ENCODE measurements around the gene RIPOR3. TPM values are rescaled to one million over a fixed set of nuclear protein-coding genes. Genes with fewer than 3 reads are reported as not detected.
A peak's percentile ranks its signal among the peaks of the same experiment; 100 is the strongest.
"Not testable (repeated sequence)": the region's sequence is repeated elsewhere in the genome, so short reads cannot be mapped to it uniquely, and the experiment has no call there.

The RIPOR3 gene
- polyA plus RNA-seq, 1 donor = 9.3 TPM

DNA sequence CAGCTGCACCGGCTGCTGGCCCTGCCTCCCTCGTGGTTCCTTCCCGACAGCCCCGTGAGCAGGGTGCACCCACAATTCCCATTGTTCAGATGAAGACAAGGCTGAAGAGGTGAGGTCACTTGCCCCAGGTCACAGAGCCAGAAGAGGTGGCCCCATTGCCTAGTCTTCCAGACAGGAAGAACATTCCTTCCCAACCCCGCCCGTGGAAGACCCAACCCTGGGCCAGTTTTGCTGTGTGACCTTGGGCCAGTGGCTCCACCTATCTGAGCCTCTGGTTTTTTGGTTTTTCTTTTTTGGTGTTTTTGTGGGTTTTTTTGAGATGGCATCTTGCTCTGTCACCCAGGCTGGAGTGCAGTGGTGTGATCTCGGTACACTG lies 61.7 kb downstream of the RIPOR3 start:
- WGBS (ENCODE audit: insufficient coverage, low lambda C conversion rate) = no CpG with 5 or more reads among the region's 7 CpGs
- no peaks in the 10 kb centered on the region for H3K27me3 ChIP-seq (ENCODE audit: control insufficient read depth, insufficient read depth, low read length)
- no peak overlapping the region for H3K4me3 ChIP-seq (ENCODE audit: low read length)
- peaks cover 7% of the 10 kb centered on the region for H3K4me1 ChIP-seq (ENCODE audit: control insufficient read depth, insufficient read depth, low read length)
- H3K36me3 ChIP-seq (ENCODE audit: control insufficient read depth, insufficient read depth, low read length) = no peaks in the 10 kb centered on the region
- no peak overlapping the region for H3K27ac ChIP-seq (ENCODE audit: low read length)
- DNase-seq = no peak
- peaks cover 3% of the 10 kb centered on the region for H3K9me3 ChIP-seq (ENCODE audit: control insufficient read depth, low read depth, low read length)

DNA sequence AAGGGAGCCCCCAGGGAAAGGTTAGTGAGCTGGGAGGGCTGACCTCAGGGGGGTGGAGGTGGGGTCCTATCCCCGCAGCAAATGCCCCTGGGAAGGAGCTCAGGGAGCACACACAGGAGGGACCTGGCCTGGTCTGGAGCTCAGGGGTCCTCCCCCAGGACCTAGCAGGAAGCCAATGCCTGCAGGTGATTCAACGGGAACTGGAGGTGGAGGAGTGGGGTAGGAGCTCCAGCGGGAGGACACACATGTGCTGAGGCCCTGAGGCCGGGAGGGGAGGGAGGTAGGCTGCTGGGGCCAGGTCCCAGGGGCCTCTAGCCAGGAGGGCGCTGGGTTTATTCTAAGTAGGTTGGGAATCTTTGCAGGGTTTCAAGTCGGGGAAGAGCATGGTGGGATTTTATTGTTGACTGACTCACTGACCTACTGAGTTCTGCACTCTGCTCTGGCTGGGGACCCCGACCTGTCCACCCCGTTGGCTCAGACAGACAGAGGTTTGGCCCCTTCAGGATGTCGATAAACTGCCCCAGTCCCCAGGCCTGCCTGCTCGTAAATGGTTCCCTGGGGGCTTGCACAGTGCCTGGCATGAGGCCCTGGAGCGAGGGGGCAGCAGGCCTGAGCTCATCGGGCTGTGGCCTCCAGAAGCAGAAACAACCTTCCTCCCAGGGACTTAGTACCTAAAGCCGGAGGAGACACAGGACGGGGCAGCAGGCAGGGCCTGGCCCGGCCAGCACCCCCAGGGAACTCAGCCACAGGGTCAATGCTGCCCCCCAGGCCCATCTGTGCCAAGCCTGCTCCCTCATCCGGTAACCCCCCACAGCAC lies 62.3 kb downstream of the RIPOR3 start:
- DNase-seq = no peak
- no peaks in the 10 kb centered on the region for H3K36me3 ChIP-seq (ENCODE audit: control insufficient read depth, insufficient read depth, low read length)
- H3K9me3 ChIP-seq (ENCODE audit: control insufficient read depth, low read depth, low read length) = peaks cover 3% of the 10 kb centered on the region
- WGBS (ENCODE audit: insufficient coverage, low lambda C conversion rate) = no CpG with 5 or more reads among the region's 16 CpGs
- no peak overlapping the region for H3K27ac ChIP-seq (ENCODE audit: low read length)
- H3K4me1 ChIP-seq (ENCODE audit: control insufficient read depth, insufficient read depth, low read length) = peaks cover 7% of the 10 kb centered on the region
- H3K27me3 ChIP-seq (ENCODE audit: control insufficient read depth, insufficient read depth, low read length) = no peaks in the 10 kb centered on the region
- H3K4me3 ChIP-seq (ENCODE audit: low read length) = no peak overlapping the region

DNA sequence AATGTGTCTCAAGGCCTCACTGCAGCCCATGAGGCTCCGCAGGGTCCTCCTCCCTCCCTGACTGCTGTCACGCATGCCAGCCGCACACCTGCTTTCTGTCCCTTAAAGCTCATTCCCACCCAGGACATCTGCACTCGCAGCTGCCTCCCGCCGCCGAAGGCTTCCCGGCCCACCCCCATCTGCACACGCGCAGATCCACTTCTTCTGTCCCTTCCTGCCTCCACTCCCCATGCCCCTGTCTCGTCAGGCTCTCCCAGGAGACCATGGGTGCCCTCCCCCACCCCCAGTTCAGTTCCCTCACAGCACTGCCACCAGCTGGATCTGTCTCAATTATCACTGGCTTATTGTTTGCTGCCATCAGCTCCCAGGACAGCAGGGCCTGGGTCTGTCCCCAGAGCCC lies 63.0 kb downstream of the RIPOR3 start:
- no peak overlapping the region for H3K27ac ChIP-seq (ENCODE audit: low read length)
- no CpG with 5 or more reads among the region's 11 CpGs for WGBS (ENCODE audit: insufficient coverage, low lambda C conversion rate)
- DNase-seq = no peak
- no peaks in the 10 kb centered on the region for H3K36me3 ChIP-seq (ENCODE audit: control insufficient read depth, insufficient read depth, low read length)
- H3K27me3 ChIP-seq (ENCODE audit: control insufficient read depth, insufficient read depth, low read length) = no peaks in the 10 kb centered on the region
- H3K4me3 ChIP-seq (ENCODE audit: low read length) = no peak overlapping the region
- peaks cover 7% of the 10 kb centered on the region for H3K4me1 ChIP-seq (ENCODE audit: control insufficient read depth, insufficient read depth, low read length)
- peaks cover 3% of the 10 kb centered on the region for H3K9me3 ChIP-seq (ENCODE audit: control insufficient read depth, low read depth, low read length)

DNA sequence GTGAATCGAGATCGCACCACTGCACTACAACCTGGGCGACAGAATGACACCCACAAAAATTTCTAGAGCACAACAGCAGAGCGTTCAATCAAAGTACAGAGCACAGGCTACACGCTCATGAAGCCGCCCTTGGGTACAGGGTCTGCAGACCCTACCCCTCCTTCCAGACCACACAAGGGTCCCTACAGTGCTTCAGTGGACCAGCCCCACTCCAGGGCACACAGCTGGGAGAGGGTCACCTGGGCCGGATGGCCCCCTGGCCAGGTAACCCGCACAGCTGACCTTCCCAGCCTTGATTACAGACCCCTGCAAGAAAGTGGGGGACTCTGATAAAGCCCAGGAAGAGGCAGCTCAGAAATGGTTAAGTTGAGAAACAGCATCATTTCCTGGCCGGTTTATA lies 63.6 kb downstream of the RIPOR3 start:
- H3K36me3 ChIP-seq (ENCODE audit: control insufficient read depth, insufficient read depth, low read length) = no peaks in the 10 kb centered on the region
- peaks cover 7% of the 10 kb centered on the region for H3K4me1 ChIP-seq (ENCODE audit: control insufficient read depth, insufficient read depth, low read length)
- no CpG with 5 or more reads among the region's 9 CpGs for WGBS (ENCODE audit: insufficient coverage, low lambda C conversion rate)
- peaks cover 3% of the 10 kb centered on the region for H3K9me3 ChIP-seq (ENCODE audit: control insufficient read depth, low read depth, low read length)
- H3K4me3 ChIP-seq (ENCODE audit: low read length) = no peak overlapping the region
- no peak for DNase-seq
- H3K27me3 ChIP-seq (ENCODE audit: control insufficient read depth, insufficient read depth, low read length) = no peaks in the 10 kb centered on the region
- no peak overlapping the region for H3K27ac ChIP-seq (ENCODE audit: low read length)

DNA sequence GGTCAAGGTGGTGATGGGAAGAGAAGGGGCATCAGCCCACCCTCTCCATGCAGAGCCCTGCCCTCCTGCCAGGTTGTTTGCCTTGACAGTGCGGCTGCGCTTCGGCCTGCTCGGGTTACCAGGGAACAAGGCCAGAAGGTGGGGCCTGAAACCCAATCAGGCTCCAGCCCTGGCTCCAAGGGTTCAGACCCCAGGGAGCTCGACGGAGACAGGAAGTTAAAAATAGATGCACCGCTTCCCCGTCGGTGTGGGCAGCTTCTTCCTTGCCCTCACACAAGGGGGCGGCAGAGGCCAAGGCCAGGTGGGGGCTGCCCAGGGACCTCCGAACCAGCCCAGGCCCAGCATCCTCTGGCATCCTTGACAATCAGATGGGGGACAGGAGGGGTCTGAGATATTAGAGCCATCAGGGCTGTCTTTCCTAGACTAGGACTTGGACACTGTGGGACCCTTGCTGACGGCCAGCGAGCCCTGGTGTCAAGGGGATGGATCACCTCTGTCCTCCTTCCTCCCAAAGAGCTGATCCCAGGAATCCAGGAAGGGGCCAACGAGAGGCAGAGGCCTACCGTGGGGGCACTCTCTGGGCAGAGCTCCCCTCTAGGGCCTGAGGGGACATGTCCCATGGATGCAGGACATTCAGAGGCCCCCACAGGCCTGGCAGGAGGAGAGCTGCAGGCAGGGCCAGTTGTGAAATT lies 65.2 kb downstream of the RIPOR3 start:
- DNase-seq = peak in 1 of 2 donors; percentile 34
- H3K36me3 ChIP-seq (ENCODE audit: control insufficient read depth, insufficient read depth, low read length) = no peaks in the 10 kb centered on the region
- H3K4me1 ChIP-seq (ENCODE audit: control insufficient read depth, insufficient read depth, low read length) = peaks cover 7% of the 10 kb centered on the region
- no peak overlapping the region for H3K4me3 ChIP-seq (ENCODE audit: low read length)
- no CpG with 5 or more reads among the region's 15 CpGs for WGBS (ENCODE audit: insufficient coverage, low lambda C conversion rate)
- peaks cover 4% of the 10 kb centered on the region for H3K9me3 ChIP-seq (ENCODE audit: control insufficient read depth, low read depth, low read length)
- H3K27ac ChIP-seq (ENCODE audit: low read length) = no peak overlapping the region
- H3K27me3 ChIP-seq (ENCODE audit: control insufficient read depth, insufficient read depth, low read length) = no peaks in the 10 kb centered on the region

DNA sequence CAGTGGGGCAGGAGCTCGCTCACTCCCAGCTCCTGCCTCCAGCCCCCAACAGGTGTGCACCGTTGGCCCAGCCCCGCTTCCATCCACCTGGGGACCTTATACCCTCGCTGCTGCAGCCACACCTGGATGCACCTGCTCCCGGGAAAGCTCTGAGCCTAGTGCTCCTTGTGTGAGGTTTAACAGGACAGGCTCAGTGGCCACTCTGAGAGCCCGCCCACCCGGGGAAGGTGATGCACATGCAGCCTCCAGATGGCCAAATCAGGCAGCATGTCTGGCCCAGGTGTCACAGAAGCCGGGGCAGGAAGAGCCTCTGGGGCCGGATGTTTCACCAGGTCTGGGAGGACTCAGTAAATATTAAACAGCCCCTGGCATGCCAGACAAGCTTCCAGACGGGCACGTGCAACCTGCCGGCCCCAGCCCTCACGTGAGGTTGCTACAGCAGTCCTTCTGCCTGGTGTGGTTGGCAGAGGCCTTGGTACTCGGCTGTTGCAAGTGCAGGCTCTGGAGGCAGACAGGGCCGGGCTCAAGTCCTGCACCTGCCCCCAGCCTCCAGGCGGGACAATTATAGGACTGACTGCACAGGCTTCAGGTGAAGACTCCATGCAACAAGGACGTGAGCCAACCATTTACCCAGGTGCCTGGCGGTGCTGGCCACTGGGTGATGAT lies 66.9 kb downstream of the RIPOR3 start:
- no peak for DNase-seq
- H3K4me1 ChIP-seq (ENCODE audit: control insufficient read depth, insufficient read depth, low read length) = peaks cover 7% of the 10 kb centered on the region

DNA sequence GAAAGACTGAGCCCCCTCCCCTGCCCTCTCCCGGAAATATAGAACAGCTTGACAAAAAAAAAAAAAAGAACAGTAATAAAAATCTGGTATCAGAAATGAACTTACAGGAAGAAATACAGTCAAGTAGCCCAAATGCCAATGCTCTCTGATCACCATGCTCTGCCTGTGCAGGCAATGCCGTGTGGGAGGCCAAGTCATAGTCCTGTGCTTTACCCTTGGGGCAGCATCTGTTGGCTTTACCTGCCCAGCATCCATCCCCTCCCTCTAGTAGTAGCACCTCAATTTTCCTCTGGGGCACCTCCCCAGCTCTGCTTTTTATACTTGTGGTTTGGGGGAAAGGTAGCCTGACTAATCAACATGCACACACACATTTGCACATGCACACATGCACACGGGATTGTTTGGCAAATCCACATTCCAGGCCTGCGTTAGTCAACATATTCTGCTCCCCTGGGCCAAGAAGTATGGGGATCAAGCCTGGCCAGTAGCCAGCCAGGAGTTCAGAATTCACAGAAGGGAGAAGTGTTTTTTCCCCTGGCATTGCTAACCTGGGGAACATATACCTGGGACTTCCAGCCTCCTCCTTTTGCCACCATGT lies 70.2 kb downstream of the RIPOR3 start:
- H3K4me3 ChIP-seq (ENCODE audit: low read length) = no peak overlapping the region
- no peaks in the 10 kb centered on the region for H3K27me3 ChIP-seq (ENCODE audit: control insufficient read depth, insufficient read depth, low read length)
- no CpG with 5 or more reads among the region's 4 CpGs for WGBS (ENCODE audit: insufficient coverage, low lambda C conversion rate)
- no peaks in the 10 kb centered on the region for H3K36me3 ChIP-seq (ENCODE audit: control insufficient read depth, insufficient read depth, low read length)
- no peak overlapping the region for H3K27ac ChIP-seq (ENCODE audit: low read length)
- DNase-seq = no peak
- H3K4me1 ChIP-seq (ENCODE audit: control insufficient read depth, insufficient read depth, low read length) = peaks cover 1% of the 10 kb centered on the region
- H3K9me3 ChIP-seq (ENCODE audit: control insufficient read depth, low read depth, low read length) = peaks cover 5% of the 10 kb centered on the region

More for the DNA sequence above, 66.9 kb downstream of the RIPOR3 start:
- Histone ChIP-seq H3K9me3 (ENCODE audit: control insufficient read depth, low read depth, low read length) (peaks cover 5% of the 10 kb centered on the region), H3K4me3 (ENCODE audit: low read length) (no peak overlapping the region), H3K27me3 (ENCODE audit: control insufficient read depth, insufficient read depth, low read length) (no peaks in the 10 kb centered on the region), H3K36me3 (ENCODE audit: control insufficient read depth, insufficient read depth, low read length) (no peaks in the 10 kb centered on the region), H3K27ac (ENCODE audit: low read length) (no peak overlapping the region)
- WGBS (ENCODE audit: insufficient coverage, low lambda C conversion rate) = no CpG with 5 or more reads among the region's 18 CpGs

DNA sequence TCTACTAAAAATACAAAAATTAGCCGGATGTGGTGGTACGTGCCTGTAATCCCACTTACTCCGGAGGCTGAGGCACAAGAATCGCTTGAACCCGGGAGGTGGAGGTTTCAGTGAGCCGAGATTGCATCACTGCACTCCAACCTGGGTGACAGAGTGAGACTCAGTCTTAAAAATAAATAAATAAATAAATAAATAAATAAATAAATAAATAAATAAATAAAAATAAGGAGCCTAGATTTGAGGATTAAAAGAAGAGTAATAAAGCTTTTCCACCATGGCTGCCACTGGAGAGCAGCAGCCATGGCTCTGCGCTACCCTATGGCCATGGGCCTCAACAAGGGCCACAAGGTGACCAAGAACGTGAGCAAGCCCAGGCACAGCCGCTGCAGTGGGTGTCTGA lies 70.9 kb downstream of the RIPOR3 start:
- not testable (repeated sequence) for H3K27me3 ChIP-seq (ENCODE audit: control insufficient read depth, insufficient read depth, low read length); H3K4me3 ChIP-seq (ENCODE audit: low read length); DNase-seq; H3K27ac ChIP-seq (ENCODE audit: low read length); H3K36me3 ChIP-seq (ENCODE audit: control insufficient read depth, insufficient read depth, low read length); H3K9me3 ChIP-seq (ENCODE audit: control insufficient read depth, low read depth, low read length); H3K4me1 ChIP-seq (ENCODE audit: control insufficient read depth, insufficient read depth, low read length)
- WGBS (ENCODE audit: insufficient coverage, low lambda C conversion rate) = 100% methylated on average over 1 of the region's 9 CpGs

DNA sequence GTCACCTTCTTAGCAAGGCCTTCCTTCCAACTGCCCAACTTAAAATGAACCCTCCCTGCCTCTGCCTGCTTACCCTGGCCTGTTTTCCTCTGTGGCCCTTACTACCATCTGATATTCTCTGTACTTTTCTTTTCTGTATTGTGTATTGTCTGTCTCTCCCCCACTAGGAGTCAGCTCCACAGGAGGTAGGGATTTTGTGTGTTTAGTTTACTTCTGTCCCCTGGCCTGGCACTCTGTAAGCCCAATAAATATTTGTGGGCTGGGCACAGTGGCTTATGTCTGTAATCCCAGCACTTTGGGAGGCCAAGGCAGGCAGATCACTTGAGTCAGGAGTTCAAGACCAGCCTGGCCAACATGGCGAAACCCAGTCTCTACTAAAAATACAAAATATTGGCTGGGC lies 72.8 kb downstream of the RIPOR3 start:
- peaks cover 5% of the 10 kb centered on the region for H3K9me3 ChIP-seq (ENCODE audit: control insufficient read depth, low read depth, low read length)
- no CpG with 5 or more reads among the region's 1 CpG for WGBS (ENCODE audit: insufficient coverage, low lambda C conversion rate)
- H3K36me3 ChIP-seq (ENCODE audit: control insufficient read depth, insufficient read depth, low read length) = no peaks in the 10 kb centered on the region
- no peak for DNase-seq
- no peaks in the 10 kb centered on the region for H3K4me1 ChIP-seq (ENCODE audit: control insufficient read depth, insufficient read depth, low read length)
- no peaks in the 10 kb centered on the region for H3K27me3 ChIP-seq (ENCODE audit: control insufficient read depth, insufficient read depth, low read length)
- H3K27ac ChIP-seq (ENCODE audit: low read length) = no peak overlapping the region
- no peak overlapping the region for H3K4me3 ChIP-seq (ENCODE audit: low read length)

DNA sequence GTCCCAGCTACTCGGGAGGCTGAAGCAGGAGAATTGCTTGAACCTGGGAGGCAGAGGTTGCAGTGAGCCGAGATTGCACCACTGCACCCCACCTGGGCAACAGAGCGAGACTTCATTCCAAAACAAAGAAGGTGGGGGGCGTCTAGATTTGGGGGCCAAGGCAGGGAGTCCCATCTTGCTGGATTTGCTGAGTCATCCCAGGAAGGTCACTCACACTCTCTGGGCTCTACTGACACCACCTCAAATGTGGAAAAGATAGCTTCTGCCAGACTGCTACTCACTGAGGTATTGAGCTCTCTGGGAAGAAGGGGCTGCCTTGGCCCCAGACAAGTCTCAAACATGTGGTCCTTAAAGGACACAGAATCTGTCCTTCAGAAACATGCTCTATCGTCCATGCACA lies 74.3 kb downstream of the RIPOR3 start:
- DNase-seq = no peak
- H3K27ac ChIP-seq (ENCODE audit: low read length) = no peak overlapping the region

More for the DNA sequence above, 74.3 kb downstream of the RIPOR3 start:
- H3K4me1 ChIP-seq (ENCODE audit: control insufficient read depth, insufficient read depth, low read length) = no peaks in the 10 kb centered on the region
- no CpG with 5 or more reads among the region's 5 CpGs for WGBS (ENCODE audit: insufficient coverage, low lambda C conversion rate)
- peaks cover 5% of the 10 kb centered on the region for H3K9me3 ChIP-seq (ENCODE audit: control insufficient read depth, low read depth, low read length)
- H3K4me3 ChIP-seq (ENCODE audit: low read length) = no peak overlapping the region
- no peaks in the 10 kb centered on the region for H3K36me3 ChIP-seq (ENCODE audit: control insufficient read depth, insufficient read depth, low read length)
- H3K27me3 ChIP-seq (ENCODE audit: control insufficient read depth, insufficient read depth, low read length) = no peaks in the 10 kb centered on the region

Measured in large intestine (tissue), 3 donors.